Measurements from ENCODE around the gene CAB39L.

DNA sequence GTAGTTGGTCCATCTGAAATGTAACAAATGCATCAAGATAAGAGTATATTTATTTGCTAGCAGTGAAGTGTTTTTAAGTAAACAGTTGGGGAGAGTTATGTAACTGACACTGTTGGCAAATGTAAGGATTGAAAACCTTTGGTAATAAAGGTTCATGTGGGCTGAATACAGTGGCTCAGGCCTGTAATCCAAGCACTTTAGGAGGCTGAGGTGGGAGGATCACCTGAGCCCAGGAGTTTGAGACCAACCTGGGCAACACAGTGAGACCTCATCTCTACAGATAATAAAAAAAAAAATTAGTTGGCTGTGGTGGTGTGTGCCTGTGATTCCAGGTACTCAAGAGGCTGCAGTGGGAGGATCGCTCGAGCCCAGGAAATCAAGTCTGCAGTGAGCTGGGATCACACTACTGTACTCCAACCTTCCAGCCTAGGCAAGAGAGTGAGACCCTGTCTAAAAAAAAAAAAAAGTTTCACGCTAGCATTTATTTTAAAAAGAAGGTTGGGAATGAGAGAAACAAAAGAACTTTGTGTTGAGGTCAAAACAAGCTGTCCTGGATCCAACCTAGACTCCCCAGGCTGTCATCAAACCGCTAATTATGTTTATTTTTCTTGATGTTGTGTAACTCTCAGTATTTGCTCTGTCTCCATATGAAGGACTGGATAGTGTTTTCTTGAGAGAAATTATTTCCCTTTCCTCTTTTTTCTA lies 20.9 kb upstream of the CAB39L start:
- TF ChIP-seq POLR2AphosphoS5 (IDR thresholded peaks at IDR 0.05; ENCODE audit: insufficient read depth, low read depth, low read length): no peak
- TF ChIP-seq POLR2A (IDR thresholded peaks at IDR 0.05; ENCODE audit: low read depth, low read length): no peak
- TF ChIP-seq FOS (IDR thresholded peaks at IDR 0.05; ENCODE audit: borderline replicate concordance, insufficient read depth, low read length): no peak
- TF ChIP-seq GATA2 (IDR thresholded peaks at IDR 0.05; ENCODE audit: insufficient read depth, insufficient read length, low read depth, low read length): no peak

All from endothelial cell of umbilical vein (primary cell).